ENCODE results near the gene MINK1.
"Not testable (repeated sequence)": the region's sequence is repeated elsewhere in the genome, so short reads cannot be mapped to it uniquely, and the experiment has no call there.

Gene MINK1

GRCh38 chr17:4850246-4850645, 17.1 kb downstream of the MINK1 start:
- DNase-seq = no peak

- DNase-seq = no peak
These were observed 17.9 kb downstream of the MINK1 start for GRCh38 chr17:4851084-4851483.

GRCh38 chr17:4852567-4853207, 19.5 kb downstream of the MINK1 start:
- DNase-seq = peak; percentile 33

- peak; percentile 17 for DNase-seq
These were observed 20.1 kb downstream of the MINK1 start for GRCh38 chr17:4853208-4853671.

- DNase-seq = peak; percentile 33
These were observed 21.1 kb downstream of the MINK1 start for GRCh38 chr17:4854111-4854681.

DNA sequence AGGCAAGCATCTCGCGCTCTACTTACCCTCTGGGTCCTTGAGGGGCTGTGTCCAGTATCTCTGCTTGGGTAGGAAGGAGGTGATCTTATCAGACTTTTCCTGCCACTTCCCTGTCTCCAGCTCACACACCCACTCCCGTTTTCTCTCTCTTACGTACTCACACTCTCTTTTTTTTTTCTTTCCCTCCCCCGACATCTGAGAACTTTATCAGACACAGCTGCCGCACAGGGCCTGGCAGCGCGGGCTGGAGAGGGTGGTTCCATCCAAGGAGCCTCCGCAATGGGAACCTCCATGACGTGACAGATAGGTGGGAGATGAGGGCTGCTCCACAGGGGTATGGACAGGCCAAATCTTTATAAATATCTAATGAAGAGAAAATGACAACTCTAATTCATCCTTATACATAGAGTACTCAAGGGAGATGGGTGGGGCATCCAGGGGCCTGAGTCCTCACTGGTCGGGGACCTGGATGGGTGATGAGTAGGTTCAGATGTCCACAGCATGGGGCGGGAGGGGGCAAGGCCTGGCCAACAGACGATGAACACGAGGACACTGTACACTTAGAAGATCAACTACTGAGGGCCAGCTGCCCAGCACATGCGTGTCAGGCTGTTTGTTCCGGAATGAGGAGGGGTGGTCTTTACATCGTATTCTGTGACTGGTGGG, 23.3 kb downstream of the MINK1 start:
- DNase-seq = no peak

DNA sequence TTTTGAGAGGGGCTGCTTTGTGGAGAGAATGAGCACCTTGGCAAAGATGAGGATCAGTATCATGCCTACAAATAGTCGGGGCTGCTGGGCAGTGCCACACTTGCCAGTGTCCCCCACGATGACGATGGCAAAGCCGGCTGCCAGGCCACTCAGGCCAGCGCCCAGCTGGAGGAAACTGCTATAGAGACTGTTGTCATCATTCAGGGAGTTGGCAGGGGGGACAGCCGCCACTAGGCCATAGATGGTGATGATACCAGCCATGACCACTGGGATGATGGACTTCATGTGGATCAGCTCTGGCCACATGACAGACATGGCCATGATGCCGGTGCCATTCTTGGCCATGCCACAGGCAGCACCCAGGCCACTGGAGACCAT, 23.8 kb downstream of the MINK1 start:
- DNase-seq = no peak

DNA sequence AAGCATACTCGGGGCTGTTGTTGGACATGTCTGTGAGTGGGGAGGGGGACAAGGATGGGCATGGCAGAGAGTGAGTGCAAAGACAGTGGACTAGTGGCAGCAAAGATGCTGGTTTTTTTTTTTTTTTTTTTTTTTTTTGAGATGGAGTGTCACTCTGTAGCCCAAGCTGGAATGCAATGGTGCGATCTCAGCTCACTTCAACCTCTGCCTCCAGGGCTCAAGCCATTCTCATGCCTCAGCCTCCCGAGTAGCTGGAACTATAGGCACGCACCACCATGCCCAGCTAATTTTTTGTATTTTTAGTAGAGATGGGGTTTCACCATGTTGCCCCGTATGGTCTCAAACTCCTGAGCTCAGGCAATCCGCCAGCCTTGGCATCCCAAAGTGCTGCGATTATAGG, 24.2 kb downstream of the MINK1 start:
- not testable (repeated sequence) for DNase-seq

GRCh38 chr17:4858068-4858881, 25.1 kb downstream of the MINK1 start:
- DNase-seq = no peak

DNA sequence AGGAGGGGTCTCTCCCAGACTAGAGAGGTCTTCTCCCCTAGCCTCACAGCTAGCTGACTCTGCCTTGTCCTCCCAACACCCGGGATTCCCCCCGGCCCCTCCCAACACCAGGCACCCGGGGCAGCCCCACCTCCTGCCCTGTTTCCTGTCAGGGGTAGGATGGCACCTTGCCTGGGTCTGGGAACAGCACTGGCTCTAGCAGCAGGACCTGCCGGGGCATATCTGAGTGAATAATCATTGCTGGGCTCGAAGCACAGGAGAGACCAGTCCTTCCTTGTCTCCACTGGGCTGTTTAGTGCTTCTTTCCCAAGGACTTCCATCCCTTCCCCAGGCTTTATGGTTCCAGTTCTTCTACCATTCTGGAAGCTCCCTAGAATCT, 25.7 kb downstream of the MINK1 start:
- DNase-seq = no peak

DNA sequence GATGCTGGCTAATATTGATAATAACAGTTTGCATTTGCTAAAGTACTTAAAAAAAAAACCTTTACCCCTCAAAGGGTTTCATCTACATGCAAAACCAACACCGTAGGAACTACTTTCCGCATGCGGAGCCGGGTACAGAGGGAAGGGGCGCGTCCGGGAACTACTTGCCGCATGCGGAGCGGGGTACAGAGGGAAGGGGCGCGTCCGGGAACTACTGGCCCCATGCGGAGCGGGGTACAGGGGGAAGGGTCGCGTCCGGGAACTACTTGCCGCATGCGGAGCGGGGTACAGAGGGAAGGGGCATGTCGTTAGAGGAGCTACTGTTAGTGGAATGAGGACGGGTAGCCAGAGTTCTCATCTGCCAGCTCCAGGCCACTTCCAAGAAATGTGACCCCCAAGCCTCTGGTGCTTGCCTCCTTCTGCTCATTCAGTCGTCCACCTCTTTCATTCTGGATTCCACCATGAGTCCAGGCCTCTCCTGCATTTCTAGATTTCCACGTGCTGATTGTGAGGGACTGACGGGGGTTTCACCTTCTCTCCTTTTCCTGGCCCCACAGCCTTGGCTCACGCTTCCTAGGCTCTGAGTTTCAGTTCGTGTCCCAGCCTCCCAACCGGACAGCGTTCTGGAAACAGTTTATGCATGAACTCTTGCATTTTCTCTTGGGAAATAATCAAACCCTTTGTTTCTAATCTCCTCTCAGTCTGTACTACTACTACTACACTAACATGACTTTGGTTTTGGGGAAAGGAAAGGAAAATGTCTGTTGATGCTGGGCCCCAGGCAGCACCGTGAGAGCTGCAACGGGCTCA, 26.9 kb downstream of the MINK1 start:
- DNase-seq = no peak

DNA sequence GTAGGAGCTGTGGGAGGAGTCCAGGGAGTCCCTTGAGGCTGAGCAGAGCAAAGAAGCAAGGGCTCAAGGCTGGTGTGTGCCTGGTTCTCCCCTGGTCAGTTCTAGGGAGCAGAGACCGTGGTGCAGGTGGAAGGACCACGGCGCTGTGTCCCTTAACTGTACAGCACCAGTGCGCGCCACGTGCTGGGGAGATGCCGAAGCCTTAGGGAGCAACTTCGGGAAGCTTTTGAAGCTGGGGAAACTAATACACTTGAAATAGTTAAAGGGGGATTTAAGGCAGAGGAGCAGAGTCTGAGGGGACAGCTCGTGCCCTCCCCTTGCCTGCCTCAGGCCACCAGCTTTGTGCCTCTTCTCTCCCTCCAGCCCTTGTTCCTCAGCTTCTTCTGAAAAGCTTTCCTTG, 27.5 kb downstream of the MINK1 start:
- DNase-seq = no peak

- no peak for DNase-seq
These were observed 27.9 kb downstream of the MINK1 start for GRCh38 chr17:4861052-4861451.

DNA sequence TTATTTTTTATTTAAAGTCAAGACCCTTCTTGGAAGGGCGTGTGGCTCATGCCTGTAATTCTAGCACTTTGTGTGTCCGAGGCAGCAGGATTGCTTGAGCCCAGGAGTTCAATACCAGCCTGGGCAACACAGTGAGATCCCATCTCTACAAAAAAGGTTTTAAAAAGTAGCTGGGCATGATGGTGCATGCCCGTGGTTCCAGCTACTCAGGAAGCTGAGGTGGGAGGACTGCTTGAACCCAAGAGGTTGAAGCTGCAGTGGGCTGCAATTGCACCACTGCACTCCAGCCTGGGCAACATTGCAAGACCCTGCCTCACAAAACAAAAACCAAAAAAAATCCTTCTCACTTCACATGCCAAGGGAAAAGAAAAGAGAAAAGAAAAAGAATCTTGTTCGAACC, 29.6 kb downstream of the MINK1 start:
- DNase-seq = no peak

DNA sequence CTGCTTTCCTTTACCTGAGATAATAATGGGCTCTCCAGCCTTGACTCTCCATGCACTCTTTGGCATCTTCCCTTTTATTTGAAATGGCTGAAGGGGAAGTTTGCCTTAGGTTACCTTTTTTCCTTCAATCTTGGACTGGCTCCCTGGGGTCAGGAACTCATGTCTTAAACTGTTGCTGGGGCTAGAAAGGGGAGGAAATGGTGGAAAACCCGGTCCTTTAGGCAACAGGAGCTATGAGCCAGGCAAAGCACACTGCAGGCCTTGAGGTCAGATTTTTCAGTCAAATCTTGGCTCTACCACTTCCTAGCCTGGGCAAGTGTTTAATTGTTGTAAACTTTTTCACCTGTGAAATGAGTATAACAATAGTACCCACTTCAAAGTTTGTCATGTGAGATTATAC, 30.2 kb downstream of the MINK1 start:
- DNase-seq = no peak

- DNase-seq = not testable (repeated sequence)
These were observed 34.4 kb downstream of the MINK1 start for GRCh38 chr17:4867535-4867934.

DNA sequence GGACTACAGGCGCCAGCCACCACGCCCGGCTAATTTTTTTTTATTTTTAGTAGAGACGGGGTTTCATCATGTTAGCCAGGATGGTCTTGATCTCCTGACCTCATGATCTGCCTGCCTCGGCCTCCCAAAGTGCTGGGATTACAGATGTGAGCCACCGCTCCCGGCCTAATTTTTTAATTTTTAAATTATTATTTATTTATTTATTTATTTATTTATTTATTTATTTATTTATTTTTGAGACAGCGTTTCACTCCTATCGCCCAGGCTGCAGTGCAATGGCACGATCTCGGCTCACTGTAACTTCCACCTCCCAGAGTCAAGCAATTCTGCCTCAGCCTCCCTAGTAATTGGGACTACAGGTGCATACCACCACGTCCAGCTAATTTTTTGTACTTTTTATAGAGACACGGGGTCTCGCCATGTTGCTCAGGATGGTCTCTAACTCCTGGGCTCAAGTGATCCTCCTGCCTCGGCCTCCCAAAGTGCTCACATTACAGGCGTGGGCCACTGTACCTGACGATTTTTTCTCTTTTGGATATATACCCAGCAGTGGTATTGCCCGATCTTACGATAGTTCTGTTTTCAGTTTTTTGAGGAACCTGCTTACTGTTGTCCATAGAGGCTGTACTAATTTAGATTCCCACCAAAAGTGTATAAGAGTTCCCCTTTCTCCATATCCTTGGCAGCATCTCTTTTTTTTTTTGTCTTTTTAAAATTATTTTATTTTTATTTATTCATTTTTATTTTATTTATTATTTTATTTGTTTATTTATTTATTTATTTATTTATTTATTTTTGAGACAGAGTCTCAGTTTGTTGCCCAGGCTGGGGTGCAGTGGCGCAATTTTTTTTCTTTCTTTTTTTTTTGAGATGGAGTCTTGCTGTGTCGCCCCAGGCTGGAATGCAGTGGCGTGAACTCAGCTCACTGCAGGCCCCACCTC, 36.2 kb downstream of the MINK1 start:
- not testable (repeated sequence) for DNase-seq

DNA sequence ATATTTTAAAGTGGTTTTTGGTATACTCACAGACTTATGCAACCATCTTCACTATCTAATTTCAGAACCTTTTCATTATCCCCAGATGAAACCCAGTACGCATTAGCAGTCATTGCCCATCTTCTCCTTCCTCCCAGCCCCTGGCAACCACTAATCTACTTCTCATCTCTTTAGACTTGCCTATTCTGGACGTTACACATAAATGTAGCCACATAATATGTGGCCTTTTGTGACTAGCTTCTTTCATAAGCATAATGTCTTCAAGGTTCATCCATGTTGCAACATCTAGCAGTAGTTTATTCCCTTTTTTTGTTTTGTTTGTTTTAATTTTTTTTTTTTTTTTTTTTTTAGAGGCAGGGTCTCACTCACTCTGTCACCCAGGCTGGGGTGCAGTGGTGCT, 37.7 kb downstream of the MINK1 start:
- no peak for DNase-seq

DNA sequence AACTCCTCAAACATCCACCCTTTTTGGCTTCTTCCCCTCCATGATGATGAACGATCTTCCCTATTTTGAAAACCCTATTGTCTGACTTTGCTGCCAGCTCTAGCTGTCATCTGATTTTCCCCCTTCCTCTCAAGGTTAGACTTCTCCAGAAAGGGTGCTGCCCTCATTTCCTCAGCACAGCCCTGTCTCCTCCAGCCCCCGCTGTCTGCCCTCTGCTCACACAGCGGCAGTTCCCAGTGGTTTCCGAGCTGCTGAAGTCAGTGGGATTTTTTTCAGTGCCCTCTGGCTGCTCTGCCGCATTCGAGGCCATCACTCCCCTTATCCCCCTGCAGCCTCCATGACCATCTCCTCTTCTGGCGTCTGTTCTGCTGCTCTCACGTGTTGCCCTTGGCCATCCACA, 39.6 kb downstream of the MINK1 start:
- no peak for DNase-seq

DNA sequence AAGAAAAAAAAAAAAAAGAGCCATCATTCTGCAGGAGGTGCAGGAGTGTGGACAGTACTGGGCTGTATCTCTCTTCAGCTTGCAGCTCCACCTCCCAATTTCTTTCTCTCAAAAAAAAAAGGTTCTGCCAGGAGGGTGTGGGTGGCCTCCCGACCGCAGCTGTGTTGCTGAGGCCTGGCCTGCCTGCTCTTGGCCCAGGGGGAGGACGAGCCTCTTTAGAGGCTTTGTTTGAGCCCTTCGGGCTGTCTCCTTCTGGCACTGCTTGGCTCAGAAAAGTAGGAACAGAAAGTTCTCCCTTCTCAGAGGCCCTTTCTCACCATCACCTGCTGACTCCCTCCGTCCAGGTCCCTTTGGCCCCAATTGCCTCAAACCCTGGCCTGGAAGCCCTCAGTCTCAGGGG, 43.9 kb downstream of the MINK1 start:
- DNase-seq = no peak

DNA sequence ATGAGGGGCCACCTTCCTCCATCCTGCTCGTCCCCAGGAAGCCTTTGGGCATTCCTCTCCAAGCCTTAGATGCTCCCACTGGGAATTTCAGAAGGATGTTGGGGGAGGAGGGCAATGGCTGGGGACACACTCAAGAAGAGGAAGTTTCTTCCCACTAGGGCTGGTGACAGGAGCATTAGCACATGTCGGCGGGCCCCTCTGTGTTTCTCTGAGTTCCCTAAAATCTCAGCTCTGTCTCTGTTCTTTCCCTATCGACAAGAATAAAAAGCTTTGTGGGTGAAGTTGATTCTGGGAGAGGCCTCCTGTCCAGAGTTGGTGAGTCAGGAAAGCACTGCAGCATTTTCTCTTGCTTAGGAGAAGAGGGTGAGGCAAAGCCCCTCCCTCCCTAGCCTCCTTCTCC, 46.5 kb downstream of the MINK1 start:
- DNase-seq = no peak

GRCh38 chr17:4880857-4881256, 47.7 kb downstream of the MINK1 start:
- DNase-seq = no peak

Measured in NCI-H345 (cell line).